GM10266 (cell line): Measurements from ENCODE around the gene TOP1.

Experiments
- DNase-seq: peaks from one replicate; pipeline ENCODE4 v3.0.0; 2012; ENCODE audit errors: extremely low spot score
- TF ChIP-seq, protein P1 (sequence below): IDR thresholded peaks from 2 replicates; pipeline ENCODE4 v1.5.1; 2012; ENCODE audit warnings: mild to moderate bottlenecking, low read depth; ENCODE audit not compliant: control insufficient read depth, insufficient read depth; ENCODE audit errors: missing control alignments

The TOP1 gene

DNA sequence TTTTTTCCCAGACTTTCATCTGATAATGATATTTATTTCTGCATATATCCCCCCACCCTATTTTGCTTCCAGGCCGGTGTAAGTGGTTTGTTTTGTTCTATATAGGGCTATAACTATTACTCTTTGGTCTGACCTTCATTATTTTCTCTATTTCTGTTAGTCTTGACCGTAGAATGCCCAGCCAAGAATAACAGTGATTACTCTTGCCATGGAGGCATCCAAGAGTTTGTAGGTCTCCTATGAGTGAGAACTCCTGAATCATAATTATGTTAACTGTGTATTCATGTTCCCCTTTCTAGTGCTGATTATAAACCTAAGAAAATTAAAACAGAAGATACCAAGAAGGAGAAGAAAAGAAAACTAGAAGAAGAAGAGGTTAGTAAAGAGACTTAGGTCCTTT, 52.2 kb downstream of the TOP1 start:
- TF ChIP-seq, protein P1, sequence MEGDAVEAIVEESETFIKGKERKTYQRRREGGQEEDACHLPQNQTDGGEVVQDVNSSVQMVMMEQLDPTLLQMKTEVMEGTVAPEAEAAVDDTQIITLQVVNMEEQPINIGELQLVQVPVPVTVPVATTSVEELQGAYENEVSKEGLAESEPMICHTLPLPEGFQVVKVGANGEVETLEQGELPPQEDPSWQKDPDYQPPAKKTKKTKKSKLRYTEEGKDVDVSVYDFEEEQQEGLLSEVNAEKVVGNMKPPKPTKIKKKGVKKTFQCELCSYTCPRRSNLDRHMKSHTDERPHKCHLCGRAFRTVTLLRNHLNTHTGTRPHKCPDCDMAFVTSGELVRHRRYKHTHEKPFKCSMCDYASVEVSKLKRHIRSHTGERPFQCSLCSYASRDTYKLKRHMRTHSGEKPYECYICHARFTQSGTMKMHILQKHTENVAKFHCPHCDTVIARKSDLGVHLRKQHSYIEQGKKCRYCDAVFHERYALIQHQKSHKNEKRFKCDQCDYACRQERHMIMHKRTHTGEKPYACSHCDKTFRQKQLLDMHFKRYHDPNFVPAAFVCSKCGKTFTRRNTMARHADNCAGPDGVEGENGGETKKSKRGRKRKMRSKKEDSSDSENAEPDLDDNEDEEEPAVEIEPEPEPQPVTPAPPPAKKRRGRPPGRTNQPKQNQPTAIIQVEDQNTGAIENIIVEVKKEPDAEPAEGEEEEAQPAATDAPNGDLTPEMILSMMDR, result no peak
- DNase-seq, result no peak

DNA sequence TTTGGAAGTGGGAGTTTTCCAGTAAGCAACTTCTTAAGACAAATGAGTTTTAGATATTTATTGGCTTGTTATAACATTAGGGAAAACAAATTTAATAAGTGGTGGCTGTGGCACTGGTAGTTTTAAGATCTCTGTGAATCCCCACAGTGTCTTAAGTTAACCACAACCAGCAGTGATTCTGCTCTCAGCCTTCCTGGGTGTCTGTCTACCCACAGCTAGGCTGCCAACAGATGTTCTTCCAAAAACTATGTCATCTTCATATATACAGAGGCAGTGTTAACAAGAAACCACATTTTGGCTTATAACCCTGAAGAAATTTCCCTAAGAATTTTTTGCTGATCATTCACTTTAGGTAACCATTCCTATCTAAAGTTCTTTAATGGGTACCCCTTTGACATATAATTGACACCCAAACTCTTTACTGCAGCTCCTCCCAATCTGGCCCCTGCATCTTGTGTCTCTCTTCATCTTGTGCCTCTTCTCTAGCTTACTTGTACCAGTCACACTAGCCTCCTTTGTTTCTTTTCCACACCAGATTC, 52.7 kb downstream of the TOP1 start:
- TF ChIP-seq, protein P1, result no peak
- no peak for DNase-seq

DNA sequence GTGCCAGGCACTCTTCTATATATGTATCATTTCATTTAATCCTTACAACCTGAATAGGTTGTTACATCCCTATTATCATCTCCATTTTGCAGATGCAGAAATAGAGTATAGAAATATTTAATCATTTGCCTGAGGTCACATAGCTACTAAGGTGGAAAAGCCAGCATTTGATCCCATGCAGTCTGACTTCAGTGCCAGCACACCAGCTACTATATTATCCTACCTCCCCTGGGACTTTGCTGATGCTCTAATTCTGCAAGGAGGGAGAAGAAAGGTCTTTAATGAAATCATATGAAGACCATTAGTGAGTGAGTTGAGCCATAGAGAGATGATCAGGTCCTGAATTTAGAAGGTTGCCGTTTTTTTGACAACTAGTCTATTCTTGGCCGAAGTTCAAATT, 53.7 kb downstream of the TOP1 start:
- DNase-seq, result no peak
- TF ChIP-seq, protein P1, result no peak

DNA sequence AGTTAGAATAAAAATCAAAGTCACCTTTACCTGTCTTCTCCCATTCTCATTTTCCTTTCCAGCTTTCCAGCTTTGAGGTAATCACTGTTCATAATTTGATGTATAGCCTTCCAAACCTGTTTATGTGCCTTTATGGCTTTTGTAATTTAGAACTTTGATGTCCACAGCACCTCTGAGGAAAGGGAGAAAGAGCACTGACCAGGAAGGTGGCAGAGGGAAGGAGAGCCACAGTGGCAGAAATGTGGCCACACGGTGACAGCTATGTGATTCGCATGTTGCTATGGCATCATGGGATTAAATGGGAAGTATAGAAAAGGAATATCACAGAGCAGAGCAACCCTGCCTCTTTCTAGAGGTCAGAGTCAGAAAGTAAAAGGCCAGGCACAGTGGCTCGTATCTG, 57.0 kb downstream of the TOP1 start:
- no peak for DNase-seq
- TF ChIP-seq, protein P1, result no peak

DNA sequence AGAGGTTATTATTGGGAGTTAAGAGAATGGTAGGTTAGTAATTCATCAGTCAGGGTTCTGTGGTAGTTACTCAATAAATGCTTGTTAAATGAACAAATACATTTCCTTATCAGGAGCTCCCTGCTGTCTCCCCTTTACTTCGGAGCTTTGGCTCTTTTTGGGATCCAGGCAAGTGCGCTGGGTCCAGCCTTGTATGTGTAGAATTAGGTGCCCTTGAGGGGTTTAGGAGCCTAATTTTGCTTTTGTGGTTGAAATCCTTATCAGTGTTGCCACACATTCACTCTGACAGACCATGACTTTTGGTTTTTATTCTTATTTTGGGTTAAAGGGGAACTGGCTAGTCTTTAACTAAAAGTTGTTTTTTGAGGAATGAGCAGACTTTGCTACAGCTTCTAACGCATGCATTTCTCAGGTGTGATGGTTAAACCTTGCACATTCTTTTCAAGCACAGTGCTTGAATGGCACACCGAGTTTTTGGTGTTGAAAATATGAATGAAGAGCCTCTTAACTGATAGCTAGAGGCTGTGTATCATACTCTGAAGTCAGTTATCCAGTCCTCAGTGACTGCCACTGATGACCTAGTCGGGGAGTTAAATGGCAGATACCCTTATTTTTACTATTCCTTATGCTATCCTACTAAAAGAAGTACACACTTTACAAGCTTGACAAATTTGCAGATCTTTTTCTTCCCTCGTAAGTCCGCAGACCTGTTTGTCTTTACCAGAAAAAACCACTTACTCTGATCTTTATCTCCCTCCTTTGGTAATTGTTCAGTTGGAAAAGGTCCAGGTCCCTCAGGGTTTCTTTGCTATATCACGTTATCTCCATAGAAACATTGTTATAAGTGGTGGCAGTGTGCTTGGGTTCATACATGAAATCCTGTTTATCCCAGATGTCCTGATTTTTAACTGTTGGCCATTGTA, 58.0 kb downstream of the TOP1 start:
- no peak for DNase-seq
- TF ChIP-seq, protein P1, result no peak

DNA sequence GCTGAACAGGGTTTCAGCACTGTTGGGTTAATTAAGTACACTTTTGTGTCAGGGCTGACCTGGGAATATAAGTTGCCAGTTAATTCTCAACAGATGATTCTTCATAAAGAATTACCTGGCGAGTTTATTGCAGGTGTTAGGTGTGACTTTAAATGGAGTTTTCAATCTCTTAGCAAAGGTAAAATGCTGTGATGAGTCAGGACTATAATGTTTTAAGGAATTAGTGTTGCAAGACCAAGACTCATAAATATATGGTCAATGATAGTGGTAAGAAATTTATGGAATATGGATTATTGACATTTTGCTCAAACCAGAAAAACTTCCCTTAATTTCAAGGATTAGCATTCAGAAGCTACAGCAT, 58.7 kb downstream of the TOP1 start:
- TF ChIP-seq, protein P1, result no peak
- DNase-seq, result no peak

DNA sequence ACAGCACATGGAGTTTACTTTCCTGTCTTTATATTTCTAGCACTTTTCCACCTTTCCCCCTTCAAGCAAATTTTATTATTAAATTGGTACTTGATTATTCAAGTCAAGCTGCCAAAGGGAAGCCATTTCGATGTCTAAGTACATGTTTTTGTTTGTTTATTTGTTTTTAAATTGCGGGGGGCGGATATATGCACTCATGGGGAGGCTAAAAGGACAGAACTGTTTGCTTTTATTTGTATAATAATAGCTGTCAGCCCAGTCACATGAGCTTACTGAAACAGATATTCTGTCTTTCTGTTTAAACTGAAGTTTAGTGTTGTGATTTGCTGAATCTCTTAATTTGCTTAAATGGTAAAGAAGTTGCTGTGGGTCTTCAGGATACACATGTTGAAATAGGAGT, 59.2 kb downstream of the TOP1 start:
- DNase-seq, result no peak
- TF ChIP-seq, protein P1, result no peak
